OCI-LY3 (cell line): Measurements from ENCODE around the gene BBOX1.
"Not testable (repeated sequence)": the region's sequence is repeated elsewhere in the genome, so short reads cannot be mapped to it uniquely, and the experiment has no call there.

Source experiments
- H2AFZ ChIP-seq: fragments of 200-600, 300-600 bp; shearing (Covaris generic); 2 replicates; pipeline ENCODE4 v1.6.0; 2014; ENCODE audit warnings: antibody characterized with exemption, low read depth, low read length
- H3K27ac ChIP-seq: fragments of 200-600, 300-600 bp; sonication (generic); 2 replicates; pipeline ENCODE4 v1.5.1; 2014; ENCODE audit warnings: mild to moderate bottlenecking, low read length, moderate library complexity, mixed read lengths
- H3K27me3 ChIP-seq: fragments of 200-600, 300-600 bp; sonication (generic); 2 replicates; pipeline ENCODE4 v1.6.1; 2014; ENCODE audit warnings: low read depth, low read length, mixed read lengths
- H3K36me3 ChIP-seq: fragments of 200-600, 300-600 bp; sonication (generic); replicated peaks from 2 replicates; pipeline ENCODE3; 2014; ENCODE audit warnings: low read depth, low read length, mixed read lengths
- H3K4me1 ChIP-seq: fragments of 300-600, 200-600 bp; sonication (generic); 2 replicates; pipeline ENCODE4 v1.6.1; 2014; ENCODE audit warnings: low read length, mixed read lengths
- H3K4me2 ChIP-seq: fragments of 200-600, 300-600 bp; sonication (generic); 2 replicates; pipeline ENCODE4 v1.6.1; 2014; ENCODE audit warnings: low read length, mixed read lengths
- H3K4me3 ChIP-seq: fragments of 300-600, 200-600 bp; sonication (generic); 2 replicates; pipeline ENCODE4 v1.5.1; 2014; ENCODE audit warnings: antibody characterized with exemption, mild to moderate bottlenecking, low read length, moderate library complexity
- H3K79me2 ChIP-seq: fragments of 300-600, 200-600 bp; shearing (Covaris generic); 2 replicates; pipeline ENCODE4 v1.6.1; 2014; ENCODE audit warnings: mild to moderate bottlenecking, low read length, mixed read lengths
- H3K9ac ChIP-seq: fragments of 300-600, 200-600 bp; shearing (Covaris generic); 2 replicates; pipeline ENCODE4 v1.6.0; 2014; ENCODE audit warnings: mild to moderate bottlenecking, low read length, moderate library complexity
- H3K9me3 ChIP-seq: fragments of 200-600, 300-600 bp; shearing (Covaris generic); 2 replicates; pipeline ENCODE4 v1.6.1; 2014; ENCODE audit warnings: low read length, mixed read lengths; ENCODE audit not compliant: insufficient read depth
- H4K20me1 ChIP-seq: fragments of 200-600, 300-600 bp; sonication (generic); 2 replicates; pipeline ENCODE4 v1.6.1; 2016; ENCODE audit warnings: low read length, mixed read lengths; ENCODE audit not compliant: insufficient read depth
- EZH2phosphoT487 ChIP-seq: fragments of 200-600 bp; shearing (Covaris generic); IDR thresholded peaks from 2 replicates; pipeline ENCODE4 v1.6.1; 2018; ENCODE audit warnings: antibody characterized with exemption, mixed run types, low read depth
- TF ChIP-seq, protein P1 (sequence below): fragments of 200-600, 300-600 bp; sonication (generic); IDR thresholded peaks from 2 replicates; pipeline ENCODE4 v1.5.1; 2014; ENCODE audit warnings: antibody characterized with exemption, low read length, low read depth

BBOX1 gene

DNA sequence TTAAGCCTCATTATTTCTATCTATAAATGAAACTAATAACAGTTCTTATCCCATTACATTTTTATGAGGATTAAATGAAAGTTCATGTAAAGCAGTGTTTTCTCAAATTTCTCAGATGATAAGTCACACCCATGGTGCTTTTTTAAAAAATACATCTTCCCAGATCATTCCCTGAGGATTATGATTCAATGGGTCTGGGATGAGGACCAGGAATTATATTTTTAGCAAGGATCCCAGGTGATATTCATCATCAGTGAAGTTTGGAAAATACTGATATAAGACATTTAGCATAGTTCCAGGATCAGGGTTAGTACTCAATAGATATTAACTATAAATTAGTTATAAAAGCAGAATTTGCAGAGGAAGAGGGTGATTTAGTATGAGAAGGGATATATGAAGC, 89.1 kb downstream of the BBOX1 start:
- H3K4me3 ChIP-seq = no peak overlapping the region
- H3K9me3 ChIP-seq = 0 out of 2 replicates have a peak, but pooled peaks cover 2% of the 10 kb centered on the region
- H3K9ac ChIP-seq = no peak overlapping the region
- H3K36me3 ChIP-seq = no peaks in the 10 kb centered on the region
- TF ChIP-seq EZH2phosphoT487 = no peak
- TF ChIP-seq, protein P1, sequence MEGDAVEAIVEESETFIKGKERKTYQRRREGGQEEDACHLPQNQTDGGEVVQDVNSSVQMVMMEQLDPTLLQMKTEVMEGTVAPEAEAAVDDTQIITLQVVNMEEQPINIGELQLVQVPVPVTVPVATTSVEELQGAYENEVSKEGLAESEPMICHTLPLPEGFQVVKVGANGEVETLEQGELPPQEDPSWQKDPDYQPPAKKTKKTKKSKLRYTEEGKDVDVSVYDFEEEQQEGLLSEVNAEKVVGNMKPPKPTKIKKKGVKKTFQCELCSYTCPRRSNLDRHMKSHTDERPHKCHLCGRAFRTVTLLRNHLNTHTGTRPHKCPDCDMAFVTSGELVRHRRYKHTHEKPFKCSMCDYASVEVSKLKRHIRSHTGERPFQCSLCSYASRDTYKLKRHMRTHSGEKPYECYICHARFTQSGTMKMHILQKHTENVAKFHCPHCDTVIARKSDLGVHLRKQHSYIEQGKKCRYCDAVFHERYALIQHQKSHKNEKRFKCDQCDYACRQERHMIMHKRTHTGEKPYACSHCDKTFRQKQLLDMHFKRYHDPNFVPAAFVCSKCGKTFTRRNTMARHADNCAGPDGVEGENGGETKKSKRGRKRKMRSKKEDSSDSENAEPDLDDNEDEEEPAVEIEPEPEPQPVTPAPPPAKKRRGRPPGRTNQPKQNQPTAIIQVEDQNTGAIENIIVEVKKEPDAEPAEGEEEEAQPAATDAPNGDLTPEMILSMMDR = no peak
- no peaks in the 10 kb centered on the region for H3K79me2 ChIP-seq
- no peaks in the 10 kb centered on the region for H4K20me1 ChIP-seq
- no peaks in the 10 kb centered on the region for H3K27me3 ChIP-seq
- H3K4me1 ChIP-seq = no peaks in the 10 kb centered on the region
- no peak overlapping the region for H3K27ac ChIP-seq
- no peak overlapping the region for H2AFZ ChIP-seq
- no peak overlapping the region for H3K4me2 ChIP-seq

DNA sequence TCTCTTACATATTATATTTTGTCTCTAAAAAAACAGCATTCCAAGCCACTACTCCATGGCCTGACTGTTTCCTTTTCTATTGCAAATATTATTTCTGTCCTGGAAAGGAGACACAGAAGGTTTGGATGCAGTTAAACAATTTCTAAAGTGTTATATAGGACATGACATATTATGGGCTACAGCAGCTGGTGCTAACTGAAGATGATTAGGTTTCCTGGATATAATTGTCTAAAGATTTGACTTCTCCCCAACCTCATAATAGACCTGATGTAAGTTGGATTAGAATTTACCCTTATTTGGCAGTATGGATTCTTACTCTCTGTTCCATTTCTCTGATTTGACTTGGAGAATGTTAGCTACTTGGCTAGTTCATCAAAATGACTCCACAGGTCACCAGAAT, 90.2 kb downstream of the BBOX1 start:
- TF ChIP-seq EZH2phosphoT487 = no peak
- TF ChIP-seq, protein P1 = no peak
- H3K79me2 ChIP-seq = no peaks in the 10 kb centered on the region
- H4K20me1 ChIP-seq = no peaks in the 10 kb centered on the region
- no peaks in the 10 kb centered on the region for H3K4me1 ChIP-seq
- H3K4me2 ChIP-seq = no peak overlapping the region
- H2AFZ ChIP-seq = no peak overlapping the region
- no peaks in the 10 kb centered on the region for H3K36me3 ChIP-seq
- H3K4me3 ChIP-seq = no peak overlapping the region
- H3K9me3 ChIP-seq = 0 out of 2 replicates have a peak, but pooled peaks cover 4% of the 10 kb centered on the region
- H3K9ac ChIP-seq = no peak overlapping the region
- H3K27me3 ChIP-seq = no peaks in the 10 kb centered on the region
- no peak overlapping the region for H3K27ac ChIP-seq

DNA sequence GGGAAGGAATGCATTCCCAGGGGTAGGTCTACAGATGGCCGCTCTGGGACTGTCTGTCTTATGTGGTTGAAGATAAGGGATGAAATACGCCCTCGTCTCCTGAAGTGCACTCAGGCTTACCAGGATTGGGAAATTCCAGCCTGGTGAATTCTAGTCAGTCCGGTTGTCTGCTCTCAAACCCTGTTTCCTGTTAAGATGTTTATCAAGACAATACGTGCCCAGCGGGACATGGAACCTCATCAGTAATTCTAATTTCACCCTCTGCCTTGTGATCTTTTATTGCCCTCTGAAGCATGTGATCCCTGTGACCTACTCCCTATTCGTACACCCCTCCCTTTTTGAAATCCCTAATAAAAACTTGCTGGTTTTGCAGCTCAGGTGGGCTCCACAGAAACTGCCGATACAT, 95.3 kb downstream of the BBOX1 start:
- not testable (repeated sequence) for H3K4me3 ChIP-seq, H4K20me1 ChIP-seq, H3K36me3 ChIP-seq, H3K27me3 ChIP-seq, H3K9ac ChIP-seq, H3K4me2 ChIP-seq, H3K4me1 ChIP-seq, H2AFZ ChIP-seq, H3K79me2 ChIP-seq, H3K27ac ChIP-seq, H3K9me3 ChIP-seq

DNA sequence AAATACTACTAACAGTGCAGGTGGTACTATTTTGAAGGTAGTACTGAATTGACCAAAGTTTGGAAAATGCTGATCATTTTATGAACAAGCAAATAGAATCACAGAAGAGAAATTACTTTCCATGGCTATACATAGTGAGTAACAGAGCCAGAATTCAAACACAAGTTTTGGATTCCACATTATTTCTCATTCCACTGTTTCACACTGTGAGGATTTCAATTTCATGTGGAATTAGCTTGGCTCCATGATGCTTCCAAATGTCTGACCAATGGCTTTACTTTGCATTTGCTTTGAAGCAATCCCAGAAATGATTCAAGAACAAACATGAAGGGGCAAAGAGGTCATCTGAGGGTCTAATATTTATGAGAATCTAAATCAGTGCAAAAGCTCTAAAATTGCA, 98.1 kb downstream of the BBOX1 start:
- Histone ChIP-seq H3K9ac (no peak overlapping the region), H2AFZ (no peak overlapping the region), H3K4me2 (no peak overlapping the region), H3K36me3 (peaks cover 6% of the 10 kb centered on the region), H3K79me2 (no peaks in the 10 kb centered on the region), H4K20me1 (no peaks in the 10 kb centered on the region), H3K9me3 (0 out of 2 replicates have a peak, but pooled peaks cover 7% of the 10 kb centered on the region), H3K27me3 (no peaks in the 10 kb centered on the region), H3K4me1 (no peaks in the 10 kb centered on the region), H3K27ac (no peak overlapping the region), H3K4me3 (no peak overlapping the region)
- TF ChIP-seq, protein P1 = no peak
- TF ChIP-seq EZH2phosphoT487 = no peak
